C4-2B (cell line): ENCODE data around the gene CHST9.

ENCODE experiments used
- H3K27ac ChIP-seq: fragments of 450-650 bp; 2 replicates; pipeline ENCODE4 v1.5.1; 2017
- CTCF ChIP-seq: fragments of 450-650 bp; conservative IDR thresholded peaks from 2 replicates; pipeline ENCODE4 v1.5.1; 2017; ENCODE audit warnings: mild to moderate bottlenecking
- ZFX ChIP-seq: fragments of 450-650 bp; IDR thresholded peaks from 2 replicates; pipeline ENCODE4 v1.6.1; 2017

CHST9 gene

GRCh38 chr18:26862084-26862483 is 323.0 kb downstream of the CHST9 start:
- H3K27ac ChIP-seq, result no peak overlapping the region
- no peak for TF ChIP-seq CTCF
- no peak for TF ChIP-seq ZFX
